Osteoblast (primary cell): Measurements from ENCODE around the gene OTUD4. TPM values are rescaled to one million over a fixed set of nuclear protein-coding genes. Genes with fewer than 3 reads are reported as not detected.

ENCODE experiments used
- DNase-seq: peaks from one replicate; pipeline ENCODE4 v3.0.0; 2011; ENCODE audit warnings: low spot score, mixed read lengths; ENCODE audit not compliant: insufficient read length; ENCODE audit errors: missing footprints
- H2AFZ ChIP-seq: 2 replicates; pipeline ENCODE4 v1.6.0; 2011; ENCODE audit warnings: mild to moderate bottlenecking, low read length
- H3K27ac ChIP-seq: 2 replicates; pipeline ENCODE4 v1.5.1; 2011; ENCODE audit warnings: mild to moderate bottlenecking, low read depth, low read length, moderate library complexity
- H3K27me3 ChIP-seq: 2 replicates; pipeline ENCODE4 v1.6.0; 2012; ENCODE audit warnings: mild to moderate bottlenecking, control low read depth, inconsistent platforms, low read length, moderate library complexity; ENCODE audit not compliant: insufficient read depth
- H3K36me3 ChIP-seq: 2 replicates; pipeline ENCODE4 v1.5.1; 2011; ENCODE audit warnings: mild to moderate bottlenecking, low read length, control low read depth, moderate library complexity; ENCODE audit not compliant: insufficient read depth
- H3K4me1 ChIP-seq: 2 replicates; pipeline ENCODE4 v1.5.1; 2011; ENCODE audit warnings: mild to moderate bottlenecking, low read length, control low read depth, moderate library complexity; ENCODE audit not compliant: insufficient read depth
- H3K4me2 ChIP-seq: 2 replicates; pipeline ENCODE4 v1.6.0; 2011; ENCODE audit warnings: mild to moderate bottlenecking, low read length; ENCODE audit not compliant: insufficient read depth
- H3K4me3 ChIP-seq: fragments of 200-600 bp; sonication (generic); 3 replicates; pipeline ENCODE4 v1.5.1; 2012; ENCODE audit warnings: mild to moderate bottlenecking, low read length, inconsistent platforms; ENCODE audit not compliant: insufficient read depth
- H3K79me2 ChIP-seq: 2 replicates; pipeline ENCODE4 v1.6.0; 2012; ENCODE audit warnings: mild to moderate bottlenecking, low read length, control low read depth, inconsistent platforms; ENCODE audit not compliant: insufficient read depth
- H3K9me3 ChIP-seq: 2 replicates; pipeline ENCODE4 v1.5.1; 2011; ENCODE audit warnings: low read depth, low read length, control low read depth
- H4K20me1 ChIP-seq: 2 replicates; pipeline ENCODE4 v1.6.0; 2012; ENCODE audit warnings: mild to moderate bottlenecking, low read length, control low read depth; ENCODE audit not compliant: insufficient read depth
- total RNA-seq: library from RNA; depleted of rRNA; stranded (reverse); fragments of >200 nt; gene quantifications from 2 replicates; pipeline ENCODE4 v1.2.3, GENCODE V29; 2012
- TF ChIP-seq, protein P1 (sequence below): IDR thresholded peaks from 2 replicates; pipeline ENCODE4 v1.5.1; 2011; ENCODE audit warnings: mild to moderate bottlenecking, low read depth, low read length, moderate library complexity; ENCODE audit errors: extremely low read depth

The OTUD4 gene
- total RNA-seq, 1 donor: 22.8 TPM

DNA sequence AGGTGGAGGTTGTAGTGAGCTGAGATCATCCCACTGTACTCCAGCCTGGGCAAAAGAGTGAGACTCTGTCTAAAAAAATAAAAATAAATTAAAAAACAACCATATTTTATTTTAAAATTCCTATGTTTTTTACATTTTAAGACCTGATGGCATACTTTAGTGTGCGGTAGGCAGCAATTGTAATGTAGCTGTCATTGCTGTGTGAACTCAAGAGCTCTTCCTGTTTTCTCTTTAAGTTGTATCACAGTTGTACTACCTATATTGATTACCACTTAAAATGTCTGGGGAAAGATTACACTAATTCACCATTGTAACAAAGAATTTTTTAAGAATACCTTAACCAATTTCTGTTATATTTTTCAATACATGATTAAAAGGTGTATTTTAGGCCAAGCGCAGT is 55.0 kb downstream of the OTUD4 start:
- H3K9me3 ChIP-seq: no peaks in the 10 kb centered on the region
- H3K27ac ChIP-seq: no peak overlapping the region
- H4K20me1 ChIP-seq: no peaks in the 10 kb centered on the region
- no peaks in the 10 kb centered on the region for H3K79me2 ChIP-seq
- no peak overlapping the region for H2AFZ ChIP-seq
- H3K4me3 ChIP-seq: no peak overlapping the region
- TF ChIP-seq, protein P1, sequence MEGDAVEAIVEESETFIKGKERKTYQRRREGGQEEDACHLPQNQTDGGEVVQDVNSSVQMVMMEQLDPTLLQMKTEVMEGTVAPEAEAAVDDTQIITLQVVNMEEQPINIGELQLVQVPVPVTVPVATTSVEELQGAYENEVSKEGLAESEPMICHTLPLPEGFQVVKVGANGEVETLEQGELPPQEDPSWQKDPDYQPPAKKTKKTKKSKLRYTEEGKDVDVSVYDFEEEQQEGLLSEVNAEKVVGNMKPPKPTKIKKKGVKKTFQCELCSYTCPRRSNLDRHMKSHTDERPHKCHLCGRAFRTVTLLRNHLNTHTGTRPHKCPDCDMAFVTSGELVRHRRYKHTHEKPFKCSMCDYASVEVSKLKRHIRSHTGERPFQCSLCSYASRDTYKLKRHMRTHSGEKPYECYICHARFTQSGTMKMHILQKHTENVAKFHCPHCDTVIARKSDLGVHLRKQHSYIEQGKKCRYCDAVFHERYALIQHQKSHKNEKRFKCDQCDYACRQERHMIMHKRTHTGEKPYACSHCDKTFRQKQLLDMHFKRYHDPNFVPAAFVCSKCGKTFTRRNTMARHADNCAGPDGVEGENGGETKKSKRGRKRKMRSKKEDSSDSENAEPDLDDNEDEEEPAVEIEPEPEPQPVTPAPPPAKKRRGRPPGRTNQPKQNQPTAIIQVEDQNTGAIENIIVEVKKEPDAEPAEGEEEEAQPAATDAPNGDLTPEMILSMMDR: no peak
- no peaks in the 10 kb centered on the region for H3K27me3 ChIP-seq
- H3K36me3 ChIP-seq: peaks cover 80% of the 10 kb centered on the region
- no peak overlapping the region for H3K4me2 ChIP-seq
- H3K4me1 ChIP-seq: peaks cover 5% of the 10 kb centered on the region
- DNase-seq: no peak

DNA sequence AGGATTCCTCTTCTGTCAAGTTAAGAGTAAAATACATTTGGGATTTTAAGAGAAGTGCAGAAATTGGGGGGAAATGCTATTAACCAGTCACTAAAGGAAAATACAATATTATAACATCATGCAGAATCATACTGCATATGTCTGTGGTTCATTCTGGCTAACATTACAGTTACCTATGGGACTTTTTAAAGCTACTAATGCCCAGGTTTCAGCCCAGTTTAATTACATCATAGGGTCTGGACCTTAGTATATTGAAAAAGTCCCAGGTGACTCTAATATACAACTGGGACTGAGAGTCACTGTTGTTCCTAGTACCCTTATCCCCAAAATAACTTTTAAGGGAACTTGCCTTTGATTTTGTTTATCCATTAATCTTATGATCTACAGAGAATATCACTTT is 72.3 kb downstream of the OTUD4 start:
- TF ChIP-seq, protein P1: no peak
- no peak overlapping the region for H2AFZ ChIP-seq
- H3K27me3 ChIP-seq: no peaks in the 10 kb centered on the region
- DNase-seq: no peak
- H3K4me1 ChIP-seq: no peaks in the 10 kb centered on the region
- H3K27ac ChIP-seq: no peak overlapping the region
- peaks cover 25% of the 10 kb centered on the region for H3K79me2 ChIP-seq
- no peak overlapping the region for H3K4me2 ChIP-seq
- peaks cover 84% of the 10 kb centered on the region for H3K36me3 ChIP-seq
- H4K20me1 ChIP-seq: peaks cover under 1% of the 10 kb centered on the region
- H3K9me3 ChIP-seq: no peaks in the 10 kb centered on the region
- H3K4me3 ChIP-seq: no peak overlapping the region

DNA sequence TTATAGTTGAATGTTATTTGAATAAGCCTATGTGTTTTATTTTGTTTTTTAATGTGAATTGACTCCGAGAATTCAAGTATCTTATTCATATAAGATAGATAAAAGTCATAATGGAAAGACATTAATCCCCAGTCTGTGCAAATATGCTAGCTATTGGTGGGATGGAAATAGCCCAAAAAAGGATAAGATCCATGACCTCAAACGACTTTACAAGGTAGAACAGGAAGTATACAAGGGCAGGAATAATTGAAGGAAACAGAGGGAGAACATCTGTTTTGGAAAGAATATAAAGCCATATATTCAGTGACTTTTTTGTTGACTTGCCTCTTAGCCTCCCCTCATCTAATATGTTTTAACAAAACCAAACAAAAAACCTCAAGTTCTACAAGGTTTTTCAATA is 73.3 kb downstream of the OTUD4 start:
- TF ChIP-seq, protein P1: no peak
- H3K36me3 ChIP-seq: peaks cover 74% of the 10 kb centered on the region
- no peak overlapping the region for H2AFZ ChIP-seq
- DNase-seq: no peak
- H3K9me3 ChIP-seq: no peaks in the 10 kb centered on the region
- H3K4me1 ChIP-seq: no peaks in the 10 kb centered on the region
- peaks cover 35% of the 10 kb centered on the region for H3K79me2 ChIP-seq
- peaks cover 6% of the 10 kb centered on the region for H4K20me1 ChIP-seq
- H3K27ac ChIP-seq: no peak overlapping the region
- H3K4me3 ChIP-seq: no peak overlapping the region
- H3K27me3 ChIP-seq: no peaks in the 10 kb centered on the region
- no peak overlapping the region for H3K4me2 ChIP-seq

GRCh38 chr4:145103496-145103895 is 76.9 kb downstream of the OTUD4 start:
- H3K27me3 ChIP-seq: no peaks in the 10 kb centered on the region
- TF ChIP-seq, protein P1: no peak
- no peak overlapping the region for H3K4me2 ChIP-seq
- peaks cover 41% of the 10 kb centered on the region for H3K36me3 ChIP-seq
- H3K4me3 ChIP-seq: no peak overlapping the region
- peaks cover 13% of the 10 kb centered on the region for H3K4me1 ChIP-seq
- H3K9me3 ChIP-seq: no peaks in the 10 kb centered on the region
- H3K79me2 ChIP-seq: peaks cover 71% of the 10 kb centered on the region
- H2AFZ ChIP-seq: no peak overlapping the region
- H4K20me1 ChIP-seq: peaks cover 6% of the 10 kb centered on the region
- no peak for DNase-seq
- H3K27ac ChIP-seq: no peak overlapping the region
